ENCODE measurements around the gene HACD2. TPM values are rescaled to one million over a fixed set of nuclear protein-coding genes. Genes with fewer than 3 reads are reported as not detected.

HACD2 gene
- total and polyA plus RNA-seq, 10 of the 15 experiments (the other 5 are each of a cell fraction or from before 2014, with no cell fraction given) = 9.1 to 30.0 (median 18.8) TPM

GRCh38 chr3:123498761-123499160 lies 86.1 kb downstream of the HACD2 start (continued):
- TF ChIP-seq E2F8 (IDR thresholded peaks at IDR 0.05; ENCODE audit: low read depth, partially characterized antibody) = no peak
- TF ChIP-seq SREBF1 (IDR thresholded peaks at IDR 0.05; ENCODE audit: low read length) = no peak
- TF ChIP-seq BCLAF1 (IDR thresholded peaks at IDR 0.05) = no peak
- TF ChIP-seq NFYB (IDR thresholded peaks at IDR 0.05; ENCODE audit: insufficient read depth, low read depth, low read length) = no peak
- no peak for TF ChIP-seq ZNF217 (IDR thresholded peaks at IDR 0.05)
- TF ChIP-seq SMAD5 (IDR thresholded peaks at IDR 0.05; ENCODE audit: low read depth) = no peak
- no peak for TF ChIP-seq HCFC1 (IDR thresholded peaks at IDR 0.05; ENCODE audit: low read length)
- no peak for TF ChIP-seq RCOR1 (conservative IDR thresholded peaks at IDR 0.05; ENCODE audit: low read depth, low read length)
- no peak for TF ChIP-seq GATAD2B (conservative IDR thresholded peaks at IDR 0.05; ENCODE audit: low read depth)
- TF ChIP-seq SKIL (IDR thresholded peaks at IDR 0.05; ENCODE audit: low read depth, poor library complexity, severe bottlenecking) = no peak
